Bronchial epithelial cell (primary cell): ENCODE measurements around the gene GAA. TPM values are rescaled to one million over a fixed set of nuclear protein-coding genes. Genes with fewer than 3 reads are reported as not detected.

Source experiments
- DNase-seq: peaks from one replicate; pipeline ENCODE4 v3.0.0-alpha.2; 2010; ENCODE audit warnings: low read depth
- FAIRE-seq: peaks from 2 replicates; lab custom pipeline; 2011; peaks lifted over from hg19 to GRCh38; lab: Jason Lieb, UNC
- H3K27me3 ChIP-seq: 2 replicates; pipeline ENCODE4 v1.5.1; 2011; ENCODE audit warnings: low read length; ENCODE audit not compliant: control insufficient read depth, insufficient read depth
- H3K36me3 ChIP-seq: 2 replicates; pipeline ENCODE4 v1.5.1; 2011; ENCODE audit warnings: low read length; ENCODE audit not compliant: control insufficient read depth, insufficient read depth
- H3K4me3 ChIP-seq: 2 replicates; pipeline ENCODE4 v1.5.1; 2011; ENCODE audit warnings: mild to moderate bottlenecking, low read depth, low read length, control low read depth
- total RNA-seq: library from RNA; depleted of rRNA; stranded (reverse); fragments of >200 nt; gene quantifications from 2 replicates; pipeline ENCODE4 v1.2.1, GENCODE V29; 2014
- TF ChIP-seq, protein P1 (sequence below): IDR thresholded peaks from 2 replicates; pipeline ENCODE4 v1.5.1; 2011; ENCODE audit warnings: mild to moderate bottlenecking, moderate library complexity, low read length, control low read depth, inconsistent platforms; ENCODE audit not compliant: insufficient read depth, severe bottlenecking

GAA gene
- total RNA-seq, 1 donor from 2014 or later = 21.1 TPM

DNA sequence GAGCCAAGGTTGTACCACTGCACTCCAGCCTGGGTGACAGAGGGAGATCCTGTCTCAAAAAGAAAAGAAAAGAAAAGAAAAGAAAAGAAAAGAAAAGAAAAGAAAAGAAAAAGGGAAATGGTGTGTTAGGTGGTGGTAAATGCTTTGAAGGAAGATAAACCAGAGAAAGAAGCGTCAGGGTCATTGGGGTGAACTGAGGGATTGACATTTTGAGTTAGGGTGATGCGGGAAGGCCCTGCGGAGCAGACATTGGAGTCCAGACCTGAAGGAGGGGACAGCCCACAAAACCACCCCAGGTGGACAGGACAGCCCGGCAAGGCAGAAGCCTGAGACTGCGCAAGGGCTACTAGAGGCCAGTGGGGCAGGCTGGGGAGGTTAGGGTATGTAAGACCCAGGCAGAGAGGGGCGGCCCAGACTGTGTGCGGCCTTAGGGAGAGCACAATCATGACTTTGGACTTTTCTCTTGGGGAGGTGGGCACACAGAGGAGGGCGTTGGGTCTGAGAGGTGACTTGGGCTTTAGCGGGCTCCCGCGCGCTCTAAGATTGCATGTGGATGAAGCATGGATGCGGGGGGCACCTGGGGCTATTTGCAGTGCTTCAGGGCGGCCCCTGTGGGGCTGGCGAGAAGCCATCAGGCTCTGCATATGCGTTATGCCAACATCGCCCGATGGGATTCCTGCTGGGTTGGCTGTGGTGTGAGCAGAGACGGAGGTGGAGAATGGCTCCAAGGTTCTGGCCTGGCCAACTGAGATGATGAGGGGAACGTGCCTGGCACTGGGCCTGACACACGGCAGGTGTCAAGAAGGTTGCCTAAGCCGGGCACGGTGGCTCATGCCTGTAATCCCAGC, 3.3 kb upstream of the GAA start:
- Histone ChIP-seq H3K36me3 (no peaks in the 10 kb centered on the region), H3K4me3 (no peak overlapping the region), H3K27me3 (no peaks in the 10 kb centered on the region)
- TF ChIP-seq, protein P1, sequence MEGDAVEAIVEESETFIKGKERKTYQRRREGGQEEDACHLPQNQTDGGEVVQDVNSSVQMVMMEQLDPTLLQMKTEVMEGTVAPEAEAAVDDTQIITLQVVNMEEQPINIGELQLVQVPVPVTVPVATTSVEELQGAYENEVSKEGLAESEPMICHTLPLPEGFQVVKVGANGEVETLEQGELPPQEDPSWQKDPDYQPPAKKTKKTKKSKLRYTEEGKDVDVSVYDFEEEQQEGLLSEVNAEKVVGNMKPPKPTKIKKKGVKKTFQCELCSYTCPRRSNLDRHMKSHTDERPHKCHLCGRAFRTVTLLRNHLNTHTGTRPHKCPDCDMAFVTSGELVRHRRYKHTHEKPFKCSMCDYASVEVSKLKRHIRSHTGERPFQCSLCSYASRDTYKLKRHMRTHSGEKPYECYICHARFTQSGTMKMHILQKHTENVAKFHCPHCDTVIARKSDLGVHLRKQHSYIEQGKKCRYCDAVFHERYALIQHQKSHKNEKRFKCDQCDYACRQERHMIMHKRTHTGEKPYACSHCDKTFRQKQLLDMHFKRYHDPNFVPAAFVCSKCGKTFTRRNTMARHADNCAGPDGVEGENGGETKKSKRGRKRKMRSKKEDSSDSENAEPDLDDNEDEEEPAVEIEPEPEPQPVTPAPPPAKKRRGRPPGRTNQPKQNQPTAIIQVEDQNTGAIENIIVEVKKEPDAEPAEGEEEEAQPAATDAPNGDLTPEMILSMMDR = no peak
- DNase-seq (no peak), FAIRE-seq (no peak)

DNA sequence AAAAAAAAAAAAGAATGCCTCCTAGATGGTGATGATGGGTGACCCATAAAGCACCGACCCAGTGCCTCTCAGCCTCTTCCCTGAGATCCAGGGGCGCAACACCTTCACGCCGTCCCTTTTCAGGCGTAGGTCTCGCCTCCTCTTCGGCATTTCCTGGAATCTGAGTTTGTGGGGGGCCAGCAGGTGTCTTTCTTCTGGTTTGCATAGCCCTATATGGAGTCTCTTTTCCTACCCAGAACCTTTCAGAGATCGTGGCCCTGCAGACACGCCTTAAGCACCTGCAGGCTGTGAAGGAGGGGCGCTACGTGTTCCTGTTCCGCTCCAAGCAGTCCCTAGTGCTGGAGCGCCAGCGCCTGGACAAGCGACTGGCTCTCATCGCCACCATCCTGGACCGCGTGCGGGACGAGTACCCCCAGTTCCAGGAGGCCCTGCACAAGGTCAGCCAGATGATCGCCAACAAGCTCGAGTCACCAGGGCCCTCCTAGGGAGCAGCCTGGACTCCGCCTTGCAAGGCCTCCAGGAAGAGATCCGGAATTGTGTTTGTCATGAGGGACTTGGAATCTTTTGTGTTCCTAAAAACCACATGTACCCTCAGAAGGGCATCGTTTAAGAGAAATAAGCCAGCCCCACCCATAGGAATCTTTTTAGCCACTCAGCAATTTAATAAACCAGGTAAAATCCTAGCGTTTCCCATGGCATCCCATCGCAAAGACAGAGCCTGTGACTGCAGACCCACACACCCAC, 1.9 kb upstream of the GAA start:
- no peaks in the 10 kb centered on the region for H3K36me3 ChIP-seq
- FAIRE-seq = no peak
- no peak overlapping the region for H3K4me3 ChIP-seq
- TF ChIP-seq, protein P1 = no peak
- DNase-seq = no peak
- H3K27me3 ChIP-seq = no peaks in the 10 kb centered on the region

DNA sequence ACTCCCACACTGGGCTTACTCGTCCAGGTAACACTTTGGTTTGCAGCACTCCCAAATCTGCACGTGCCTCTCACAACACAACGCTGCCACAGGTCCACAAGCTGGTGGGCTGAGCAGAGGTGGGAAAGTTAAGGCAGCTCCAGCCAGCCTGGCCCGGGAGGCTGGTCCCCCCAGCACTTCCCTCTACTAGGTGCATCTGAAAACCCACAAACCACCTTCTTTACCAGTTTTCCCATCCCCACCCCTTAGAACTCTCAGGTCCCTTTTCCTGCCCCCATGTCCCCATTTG, 1.4 kb upstream of the GAA start:
- DNase-seq = no peak
- TF ChIP-seq, protein P1 = no peak
- Histone ChIP-seq H3K27me3 (no peaks in the 10 kb centered on the region), H3K36me3 (no peaks in the 10 kb centered on the region), H3K4me3 (no peak overlapping the region)
- no peak for FAIRE-seq

DNA sequence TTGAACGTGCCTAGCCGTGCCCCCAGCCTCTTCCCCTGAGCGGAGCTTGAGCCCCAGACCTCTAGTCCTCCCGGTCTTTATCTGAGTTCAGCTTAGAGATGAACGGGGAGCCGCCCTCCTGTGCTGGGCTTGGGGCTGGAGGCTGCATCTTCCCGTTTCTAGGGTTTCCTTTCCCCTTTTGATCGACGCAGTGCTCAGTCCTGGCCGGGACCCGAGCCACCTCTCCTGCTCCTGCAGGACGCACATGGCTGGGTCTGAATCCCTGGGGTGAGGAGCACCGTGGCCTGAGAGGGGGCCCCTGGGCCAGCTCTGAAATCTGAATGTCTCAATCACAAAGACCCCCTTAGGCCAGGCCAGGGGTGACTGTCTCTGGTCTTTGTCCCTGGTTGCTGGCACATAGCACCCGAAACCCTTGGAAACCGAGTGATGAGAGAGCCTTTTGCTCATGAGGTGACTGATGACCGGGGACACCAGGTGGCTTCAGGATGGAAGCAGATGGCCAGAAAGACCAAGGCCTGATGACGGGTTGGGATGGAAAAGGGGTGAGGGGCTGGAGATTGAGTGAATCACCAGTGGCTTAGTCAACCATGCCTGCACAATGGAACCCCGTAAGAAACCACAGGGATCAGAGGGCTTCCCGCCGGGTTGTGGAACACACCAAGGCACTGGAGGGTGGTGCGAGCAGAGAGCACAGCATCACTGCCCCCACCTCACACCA, 724 bp downstream of the GAA start:
- peak overlapping the region; percentile 61 for H3K4me3 ChIP-seq
- peak; percentile 12 for DNase-seq
- TF ChIP-seq, protein P1 = no peak
- no peak for FAIRE-seq
- H3K27me3 ChIP-seq = no peaks in the 10 kb centered on the region
- H3K36me3 ChIP-seq = no peaks in the 10 kb centered on the region

DNA sequence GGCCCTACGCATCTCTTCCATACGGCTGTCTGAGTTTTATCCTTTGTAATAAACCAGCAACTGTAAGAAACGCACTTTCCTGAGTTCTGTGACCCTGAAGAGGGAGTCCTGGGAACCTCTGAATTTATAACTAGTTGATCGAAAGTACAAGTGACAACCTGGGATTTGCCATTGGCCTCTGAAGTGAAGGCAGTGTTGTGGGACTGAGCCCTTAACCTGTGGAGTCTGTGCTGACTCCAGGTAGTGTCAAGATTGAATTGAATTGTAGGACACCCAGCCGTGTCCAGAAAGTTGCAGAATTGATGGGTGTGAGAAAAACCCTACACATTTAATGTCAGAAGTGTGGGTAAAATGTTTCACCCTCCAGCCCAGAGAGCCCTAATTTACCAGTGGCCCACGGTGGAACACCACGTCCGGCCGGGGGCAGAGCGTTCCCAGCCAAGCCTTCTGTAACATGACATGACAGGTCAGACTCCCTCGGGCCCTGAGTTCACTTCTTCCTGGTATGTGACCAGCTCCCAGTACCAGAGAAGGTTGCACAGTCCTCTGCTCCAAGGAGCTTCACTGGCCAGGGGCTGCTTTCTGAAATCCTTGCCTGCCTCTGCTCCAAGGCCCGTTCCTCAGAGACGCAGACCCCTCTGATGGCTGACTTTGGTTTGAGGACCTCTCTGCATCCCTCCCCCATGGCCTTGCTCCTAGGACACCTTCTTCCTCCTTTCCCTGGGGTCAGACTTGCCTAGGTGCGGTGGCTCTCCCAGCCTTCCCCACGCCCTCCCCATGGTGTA, 1.5 kb downstream of the GAA start:
- peak; percentile 44 for DNase-seq
- no peak for FAIRE-seq
- TF ChIP-seq, protein P1 = no peak
- no peaks in the 10 kb centered on the region for H3K36me3 ChIP-seq
- H3K4me3 ChIP-seq = no peak overlapping the region
- no peaks in the 10 kb centered on the region for H3K27me3 ChIP-seq
